Endothelial cell of umbilical vein (primary cell): ENCODE data around the gene SETD3. TPM values are rescaled to one million over a fixed set of nuclear protein-coding genes. Genes with fewer than 3 reads are reported as not detected.

Source experiments
- BruUV-seq: library from RNA; stranded (reverse); fragments of 400-500 nt; replicated peaks from 2 replicates; lab custom pipeline; 2021; lab: Mats Ljungman, UMichigan
- CTCF ChIA-PET: fragments of 300-600, 350-600 bp; sonication (Branson Sonifier 250); formaldehyde crosslinking; loops from one replicate; lab custom pipeline; 2021; ENCODE audit warnings: antibody characterized with exemption, inconsistent platforms; lab: Charles Lee
- POLR2A ChIA-PET: fragments of 300-600, 350-600 bp; sonication (Branson Sonifier 250); formaldehyde crosslinking; loops from one replicate; lab custom pipeline; 2021; ENCODE audit warnings: antibody characterized with exemption, inconsistent platforms; lab: Charles Lee
- DNase-seq: peaks from one replicate; pipeline ENCODE4 v3.0.0-alpha.2; 2011; ENCODE audit warnings: low read depth, low spot score
- FAIRE-seq: peaks from 2 replicates; lab custom pipeline; 2011; peaks lifted over from hg19 to GRCh38; lab: Jason Lieb, UNC
- H2AFZ ChIP-seq: 2 replicates; pipeline ENCODE4 v1.6.0; 2012; ENCODE audit warnings: low read depth, low read length, control low read depth, inconsistent platforms
- H3K27ac ChIP-seq: 2 replicates; pipeline ENCODE4 v1.5.1; 2011; ENCODE audit warnings: low read depth, mild to moderate bottlenecking, control low read depth, low read length, moderate library complexity; ENCODE audit not compliant: insufficient read depth
- H3K27me3 ChIP-seq, 2 experiments: 2 replicates each; pipeline versions ENCODE4 v1.6.0 to v1.6.1; 2011; ENCODE audit warnings: low read length in 2 of 2, mixed read lengths in 1 of 2; ENCODE audit not compliant: control insufficient read depth in 2 of 2, insufficient read depth in 2 of 2
- H3K36me3 ChIP-seq, 2 experiments: 2 replicates in 1 of 2; 3 replicates in 1 of 2; pipeline ENCODE4 v1.5.1; 2011; ENCODE audit warnings: low read length in 2 of 2, mild to moderate bottlenecking in 1 of 2, moderate library complexity in 1 of 2; ENCODE audit not compliant: control insufficient read depth in 2 of 2, insufficient read depth in 2 of 2; ENCODE audit errors: extremely low read depth in 1 of 2
- H3K4me1 ChIP-seq: 3 replicates; pipeline ENCODE4 v1.5.1; 2011; ENCODE audit warnings: mild to moderate bottlenecking, low read length; ENCODE audit not compliant: control insufficient read depth, insufficient read depth; ENCODE audit errors: extremely low read depth
- H3K4me2 ChIP-seq: 2 replicates; pipeline ENCODE4 v1.6.1; 2011; ENCODE audit warnings: low read length, control low read depth, mixed read lengths; ENCODE audit not compliant: insufficient read depth
- H3K4me3 ChIP-seq, 3 experiments: fragments of 200-600 bp in 1 of 3; sonication (generic), shearing (Covaris generic) in 1 of 3; replicated peaks in 1 of 3; 2 replicates each; pipeline ENCODE4 v1.5.1; 2011 to 2016; ENCODE audit warnings: control low read depth in 3 of 3, low read length in 3 of 3, mild to moderate bottlenecking in 2 of 3, inconsistent platforms in 1 of 3, low read depth in 1 of 3, moderate library complexity in 1 of 3; ENCODE audit not compliant: insufficient read depth in 1 of 3
- H3K79me2 ChIP-seq: 2 replicates; pipeline ENCODE4 v1.6.0; 2012; ENCODE audit warnings: low read length, inconsistent platforms; ENCODE audit not compliant: control insufficient read depth, insufficient read depth
- H3K9ac ChIP-seq: replicated peaks from 2 replicates; pipeline ENCODE3; 2011; ENCODE audit warnings: low read length, control low read depth; ENCODE audit not compliant: insufficient read depth; ENCODE audit errors: extremely low read depth
- H3K9me1 ChIP-seq: replicated peaks from 3 replicates; pipeline ENCODE4 v1.6.0; 2011; ENCODE audit warnings: mild to moderate bottlenecking, low read length; ENCODE audit not compliant: control insufficient read depth, insufficient read depth; ENCODE audit errors: extremely low read depth
- H3K9me3 ChIP-seq: replicated peaks from 2 replicates; pipeline ENCODE4 v1.5.1; 2012; ENCODE audit warnings: low read length, inconsistent platforms; ENCODE audit not compliant: control insufficient read depth, insufficient read depth
- H4K20me1 ChIP-seq: replicated peaks from 2 replicates; pipeline ENCODE3; 2011; ENCODE audit warnings: mild to moderate bottlenecking, low read length; ENCODE audit not compliant: control insufficient read depth, insufficient read depth; ENCODE audit errors: extremely low read depth
- EZH2 ChIP-seq: IDR thresholded peaks from 2 replicates; pipeline ENCODE4 v1.6.1; 2012; ENCODE audit warnings: borderline replicate concordance, low read depth, mild to moderate bottlenecking, moderate library complexity, low read length, inconsistent platforms; ENCODE audit not compliant: severe bottlenecking
- FOS ChIP-seq: IDR thresholded peaks from 2 replicates; pipeline ENCODE4 v1.6.1; 2011; ENCODE audit warnings: mild to moderate bottlenecking, low read length, moderate library complexity, borderline replicate concordance; ENCODE audit not compliant: insufficient read depth
- GATA2 ChIP-seq: IDR thresholded peaks from 2 replicates; pipeline ENCODE4 v1.7.0; 2011; ENCODE audit warnings: low read depth, mild to moderate bottlenecking, moderate library complexity, mixed read lengths, low read length; ENCODE audit not compliant: insufficient read length, insufficient read depth
- JUN ChIP-seq: IDR thresholded peaks from 2 replicates; pipeline ENCODE4 v1.6.1; 2011; ENCODE audit warnings: borderline replicate concordance, low read depth; ENCODE audit not compliant: insufficient read length, insufficient read depth
- POLR2A ChIP-seq: IDR thresholded peaks from 2 replicates; pipeline ENCODE4 v1.6.1; 2012; ENCODE audit warnings: low read depth, mild to moderate bottlenecking, control low read depth, low read length
- dilution Hi-C: fragments of 300-500 bp; cut with MboI; formaldehyde crosslinking; loops from one replicate; pipeline ENCODE4 v1.15.0; 2019; ENCODE audit warnings: low sequenced_read_pairs; ENCODE audit not compliant: extremely low pct_ligation_motif_present
- intact Hi-C: fragments of 100-400 bp; cut with micrococcal nuclease; formaldehyde crosslinking; loops from one replicate; pipeline ENCODE4 v1.10.0; 2022
- polyA plus RNA-seq, 4 experiments: library from polyadenylated mRNA; depleted of rRNA in 3 of 4; stranded (reverse) in 3 of 4; unstranded in 1 of 4; fragments of >200 nt; gene quantifications; 2 replicates each; pipeline versions ENCODE4 v1.2.1 to v1.2.3, GENCODE V29; 2011 to 2012; ENCODE audit warnings: missing spikeins in 1 of 4
- total RNA-seq: library from RNA; stranded (reverse); gene quantifications from 2 replicates; pipeline ENCODE4 v1.2.3, GENCODE V29; 2021

The SETD3 gene
- total and polyA plus RNA-seq, 2 donors (not counting 3 experiments of a cell fraction or from before 2014, with no cell fraction given) = 18.1 to 53.1 TPM

DNA sequence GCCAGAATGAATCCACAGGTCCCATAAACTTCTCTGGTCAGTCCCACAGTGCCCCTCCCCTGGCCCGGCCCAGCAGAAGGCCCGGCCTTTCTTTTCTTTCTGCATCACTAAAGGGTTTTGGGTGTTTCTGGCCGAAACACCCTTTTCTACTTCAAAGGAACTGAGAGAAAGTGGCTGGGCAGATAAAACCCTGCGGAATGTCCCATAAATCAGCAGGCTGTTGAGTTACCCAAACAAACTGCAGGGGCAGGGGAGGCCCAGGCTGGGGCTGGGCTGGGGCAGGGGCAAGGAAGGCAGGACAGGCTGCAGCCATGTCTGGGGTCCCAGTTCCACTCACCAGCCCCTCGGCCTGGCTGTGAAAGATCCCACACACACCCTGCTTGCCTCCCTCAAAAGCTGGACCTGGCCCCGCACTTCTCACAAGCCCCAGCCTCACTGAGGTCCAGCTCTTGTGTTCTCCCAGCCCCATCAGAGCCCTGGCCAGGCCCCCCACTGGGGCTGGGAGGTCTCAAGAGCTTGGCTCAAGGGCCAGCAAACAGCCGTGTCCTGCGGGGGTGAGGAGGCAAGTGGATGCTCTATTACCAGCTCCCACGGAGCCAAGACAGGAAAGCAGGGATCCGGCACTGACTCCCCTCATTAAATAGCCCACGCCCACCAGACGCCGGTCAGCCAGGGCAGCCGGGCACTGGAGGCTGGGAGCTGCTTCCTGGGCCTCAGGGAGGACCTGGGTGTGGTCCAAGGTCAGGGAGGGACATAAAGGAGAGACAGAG, 42.5 kb upstream of the SETD3 start:
- H3K9me3 ChIP-seq = no peaks in the 10 kb centered on the region
- FAIRE-seq (no peak), DNase-seq (no peak)
- H3K27ac ChIP-seq = no peak overlapping the region
- no peaks in the 10 kb centered on the region for H3K79me2 ChIP-seq
- H3K4me1 ChIP-seq = peaks cover 9% of the 10 kb centered on the region
- no peak for TF ChIP-seq POLR2A
- no peak for TF ChIP-seq GATA2
- dilution Hi-C loops (no loop called here), intact Hi-C loops (loop anchor here (5.0 kb wide), 1 partner anchor 424 kb away; no protein-coding TSS in a partner anchor)
- POLR2A ChIA-PET = no interaction called here
- no peak overlapping the region for H3K4me3 ChIP-seq
- H3K27me3 ChIP-seq = no peaks in the 10 kb centered on the region
- CTCF ChIA-PET = interaction anchor here (1.1 to 6.1 kb wide), 7 partner anchors 9 to 161 kb away, joined by 3 to 52 read pairs (median 3); partner anchors contain the start of genes CCDC85C and CYP46A1
- H3K36me3 ChIP-seq = no peaks in the 10 kb centered on the region
- H2AFZ ChIP-seq = no peak overlapping the region
- no peaks in the 10 kb centered on the region for H4K20me1 ChIP-seq
- BruUV-seq = no TSS peak
- no peaks in the 10 kb centered on the region for H3K9me1 ChIP-seq
- H3K9ac ChIP-seq = no peak overlapping the region
- no peak overlapping the region for H3K4me2 ChIP-seq

DNA sequence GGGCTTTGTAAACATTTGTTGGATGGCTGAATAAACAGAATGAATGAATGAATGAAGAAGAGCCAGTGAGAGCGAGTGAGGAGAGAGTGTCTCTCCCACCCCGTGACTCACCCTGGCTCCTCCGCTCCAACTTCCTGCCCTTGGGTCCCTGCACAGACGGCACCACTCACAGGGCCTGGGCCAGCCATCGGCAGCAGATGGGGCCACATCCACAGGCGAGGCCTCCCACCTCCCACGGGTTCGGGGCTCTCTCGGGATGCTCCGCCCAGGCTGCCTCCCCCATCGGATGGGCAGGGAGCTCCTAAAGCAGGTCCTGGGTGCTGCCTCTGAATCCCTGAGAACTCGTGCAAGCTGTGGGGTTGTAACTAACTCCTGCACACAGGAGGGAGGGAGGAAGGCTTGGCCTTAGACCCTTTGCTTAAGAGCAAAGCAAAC, 41.8 kb upstream of the SETD3 start:
- ChIA-PET POLR2A (no interaction called here), CTCF (interaction anchor here (0.9 to 6.1 kb wide), 6 partner anchors 23 to 162 kb away, joined by 3 to 52 read pairs (median 4); partner anchors contain the start of genes CCDC85C and CYP46A1)
- no peaks in the 10 kb centered on the region for H4K20me1 ChIP-seq
- peaks cover 9% of the 10 kb centered on the region for H3K4me1 ChIP-seq
- TF ChIP-seq FOS = peak; percentile 72
- TF ChIP-seq JUN = peak; percentile 32
- no peak for TF ChIP-seq EZH2
- intact Hi-C loops = loop anchor here (5.0 kb wide), 1 partner anchor 425 kb away; no protein-coding TSS in a partner anchor
- H3K36me3 ChIP-seq = no peaks in the 10 kb centered on the region
- H3K9ac ChIP-seq = no peak overlapping the region
- H3K4me2 ChIP-seq = no peak overlapping the region
- no peaks in the 10 kb centered on the region for H3K79me2 ChIP-seq
- peak; percentile 44 for FAIRE-seq
- no peak overlapping the region for H3K4me3 ChIP-seq
- dilution Hi-C loops = no loop called here
- H3K27ac ChIP-seq = no peak overlapping the region
- H3K9me3 ChIP-seq = no peaks in the 10 kb centered on the region
- H3K27me3 ChIP-seq = no peaks in the 10 kb centered on the region
- BruUV-seq = no TSS peak
- H3K9me1 ChIP-seq = no peaks in the 10 kb centered on the region
- DNase-seq = peak; percentile 53
- H2AFZ ChIP-seq = no peak overlapping the region
